Measurements from ENCODE around the gene HIPK2.

DNA sequence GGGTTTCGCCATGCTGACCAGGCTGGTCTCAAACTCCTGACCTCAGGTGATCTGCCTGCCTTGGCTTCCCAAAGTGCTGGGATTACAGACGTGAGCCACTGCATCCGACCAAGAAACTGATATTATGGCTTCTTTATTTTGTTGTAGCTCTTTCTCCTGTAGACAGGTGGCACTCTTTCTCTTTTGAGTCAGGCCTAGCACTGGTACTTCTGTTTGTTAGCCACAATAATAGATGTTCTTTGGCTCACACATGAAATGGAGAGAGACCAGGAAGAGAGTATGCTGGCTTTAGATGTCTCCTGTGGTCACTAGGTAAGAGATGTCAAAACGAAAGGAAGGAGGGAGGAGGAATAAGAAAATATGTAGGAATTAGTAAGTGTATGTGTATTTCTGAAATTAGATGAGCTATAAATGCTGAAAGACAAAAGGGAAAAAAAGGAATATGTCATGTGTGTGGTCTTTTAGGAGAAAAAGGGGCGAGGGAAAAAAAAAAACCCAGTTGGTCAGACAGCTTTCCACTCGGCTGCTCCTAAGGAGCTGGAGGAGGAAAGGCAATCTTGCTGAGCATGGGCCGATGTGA, 175.6 kb downstream of the HIPK2 start:
- TF ChIP-seq POLR2A (IDR thresholded peaks at IDR 0.05) (no peak), EP300 (IDR thresholded peaks at IDR 0.05) (no peak)
